Measurements from ENCODE around the gene FZD4.
"Not testable (repeated sequence)": the region's sequence is repeated elsewhere in the genome, so short reads cannot be mapped to it uniquely, and the experiment has no call there.

FZD4 gene

GRCh38 chr11:86955361-86956120 is at the start of gene FZD4:
FZD4 (minus strand) TSS chr11:86955395; CDS start chr11:86955085, 310 bp downstream.
- peak; percentile 36 for DNase-seq (ENCODE audit: low spot score)

- not testable (repeated sequence) for DNase-seq (ENCODE audit: low spot score)
Measured at GRCh38 chr11:87004281-87004680, 49.1 kb upstream of the FZD4 start.

- no peak for DNase-seq (ENCODE audit: low spot score)
Measured at GRCh38 chr11:87002918-87003317, 47.7 kb upstream of the FZD4 start.

- peak; percentile 67 for DNase-seq (ENCODE audit: low spot score)
Measured at GRCh38 chr11:86999859-87000753, 44.9 kb upstream of the FZD4 start.

- DNase-seq (ENCODE audit: low spot score) = no peak
Measured at GRCh38 chr11:86999388-86999787, 44.2 kb upstream of the FZD4 start.

- DNase-seq (ENCODE audit: low spot score) = no peak
Measured at GRCh38 chr11:86996953-86997570, 41.9 kb upstream of the FZD4 start.

GRCh38 chr11:86993031-86993430 is 37.8 kb upstream of the FZD4 start:
- no peak for DNase-seq (ENCODE audit: low spot score)

- DNase-seq (ENCODE audit: low spot score) = not testable (repeated sequence)
Measured at GRCh38 chr11:86992340-86992739, 37.1 kb upstream of the FZD4 start.

- no peak for DNase-seq (ENCODE audit: low spot score)
Measured at GRCh38 chr11:86991341-86991740, 36.1 kb upstream of the FZD4 start.

GRCh38 chr11:86990515-86990914 is 35.3 kb upstream of the FZD4 start:
- DNase-seq (ENCODE audit: low spot score) = no peak

- DNase-seq (ENCODE audit: low spot score) = no peak
Measured at GRCh38 chr11:86990031-86990430, 34.8 kb upstream of the FZD4 start.

GRCh38 chr11:86988351-86988881 is 33.2 kb upstream of the FZD4 start:
- DNase-seq (ENCODE audit: low spot score) = no peak

GRCh38 chr11:86987679-86988078 is 32.5 kb upstream of the FZD4 start:
- DNase-seq (ENCODE audit: low spot score) = no peak

- no peak for DNase-seq (ENCODE audit: low spot score)
Measured at GRCh38 chr11:86984701-86985100, 29.5 kb upstream of the FZD4 start.

- no peak for DNase-seq (ENCODE audit: low spot score)
Measured at GRCh38 chr11:86983021-86983488, 27.9 kb upstream of the FZD4 start.

GRCh38 chr11:86981777-86982540 is 26.8 kb upstream of the FZD4 start:
- no peak for DNase-seq (ENCODE audit: low spot score)

GRCh38 chr11:86980086-86980796 is 25.0 kb upstream of the FZD4 start:
- no peak for DNase-seq (ENCODE audit: low spot score)

GRCh38 chr11:86978756-86979608 is 23.8 kb upstream of the FZD4 start:
- peak; percentile 36 for DNase-seq (ENCODE audit: low spot score)

- no peak for DNase-seq (ENCODE audit: low spot score)
Measured at GRCh38 chr11:86978247-86978646, 23.1 kb upstream of the FZD4 start.

All from hematopoietic multipotent progenitor cell treated with erythropoietin and hydrocortisone succinate and interleukin-3 and kit ligand, for 17 days (in vitro differentiated cells).